Measurements from ENCODE around the gene PPP1R37.

- TF ChIP-seq, protein P1, sequence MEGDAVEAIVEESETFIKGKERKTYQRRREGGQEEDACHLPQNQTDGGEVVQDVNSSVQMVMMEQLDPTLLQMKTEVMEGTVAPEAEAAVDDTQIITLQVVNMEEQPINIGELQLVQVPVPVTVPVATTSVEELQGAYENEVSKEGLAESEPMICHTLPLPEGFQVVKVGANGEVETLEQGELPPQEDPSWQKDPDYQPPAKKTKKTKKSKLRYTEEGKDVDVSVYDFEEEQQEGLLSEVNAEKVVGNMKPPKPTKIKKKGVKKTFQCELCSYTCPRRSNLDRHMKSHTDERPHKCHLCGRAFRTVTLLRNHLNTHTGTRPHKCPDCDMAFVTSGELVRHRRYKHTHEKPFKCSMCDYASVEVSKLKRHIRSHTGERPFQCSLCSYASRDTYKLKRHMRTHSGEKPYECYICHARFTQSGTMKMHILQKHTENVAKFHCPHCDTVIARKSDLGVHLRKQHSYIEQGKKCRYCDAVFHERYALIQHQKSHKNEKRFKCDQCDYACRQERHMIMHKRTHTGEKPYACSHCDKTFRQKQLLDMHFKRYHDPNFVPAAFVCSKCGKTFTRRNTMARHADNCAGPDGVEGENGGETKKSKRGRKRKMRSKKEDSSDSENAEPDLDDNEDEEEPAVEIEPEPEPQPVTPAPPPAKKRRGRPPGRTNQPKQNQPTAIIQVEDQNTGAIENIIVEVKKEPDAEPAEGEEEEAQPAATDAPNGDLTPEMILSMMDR (IDR thresholded peaks at IDR 0.05; ENCODE audit: low read depth, low read length, poor library complexity, severe bottlenecking), result no peak
- no peak for TF ChIP-seq EZH2phosphoT487 (IDR thresholded peaks at IDR 0.05; ENCODE audit: borderline replicate concordance, low read length)
Measured at GRCh38 chr19:45128146-45128545, 35.2 kb downstream of the PPP1R37 start.
